Neural crest cell (in vitro differentiated cells): Measurements from ENCODE around the gene TSPEAR. TPM values are rescaled to one million over a fixed set of nuclear protein-coding genes. Genes with fewer than 3 reads are reported as not detected.

Source experiments
- DNase-seq: peaks from one replicate; pipeline ENCODE4 v3.0.0; 2021; ENCODE audit warnings: low read depth, mixed read lengths, low spot score
- H3K27ac Mint-ChIP-seq: one replicate; pipeline ENCODE4 v1.8.0; 2021; ENCODE audit warnings: mild to moderate bottlenecking, mixed read lengths; ENCODE audit not compliant: unreplicated experiment
- H3K27me3 Mint-ChIP-seq: 2 replicates; pipeline ENCODE4 v1.8.0; 2021; ENCODE audit warnings: low read depth, mild to moderate bottlenecking, mixed read lengths
- H3K36me3 Mint-ChIP-seq: 2 replicates; pipeline ENCODE4 v1.8.0; 2021; ENCODE audit warnings: low read depth, mild to moderate bottlenecking, mixed read lengths
- H3K4me1 Mint-ChIP-seq: 2 replicates; pipeline ENCODE4 v1.8.0; 2021; ENCODE audit warnings: mixed read lengths
- H3K4me3 Mint-ChIP-seq: one replicate; pipeline ENCODE4 v1.8.0; 2021; ENCODE audit warnings: mild to moderate bottlenecking, mixed read lengths
- H3K9me3 Mint-ChIP-seq: 2 replicates; pipeline ENCODE4 v1.8.0; 2021; ENCODE audit warnings: mixed read lengths
- CTCF ChIP-seq: fragments of 200-600 bp; sonication (generic); conservative IDR thresholded peaks from 2 replicates; pipeline ENCODE4 v1.5.0; 2021; ENCODE audit warnings: antibody characterized with exemption, mild to moderate bottlenecking
- total RNA-seq: library from RNA; stranded (reverse); gene quantifications from 2 replicates; pipeline ENCODE4 v1.2.1, GENCODE V29; 2021

The TSPEAR gene
- total RNA-seq, 1 donor from 2014 or later: not detected

- no peak for DNase-seq
- Mint-ChIP-seq H3K36me3 (no peaks in the 10 kb centered on the region), H3K27ac (no peak overlapping the region), H3K4me3 (no peak overlapping the region), H3K27me3 (no peaks in the 10 kb centered on the region), H3K9me3 (no peaks in the 10 kb centered on the region), H3K4me1 (peaks cover 4% of the 10 kb centered on the region)
- TF ChIP-seq CTCF: no peak
Measured at GRCh38 chr21:44462834-44463200, 248.6 kb downstream of the TSPEAR start.

GRCh38 chr21:44462086-44462833 is 249.1 kb downstream of the TSPEAR start:
- Mint-ChIP-seq H3K36me3 (no peaks in the 10 kb centered on the region), H3K27me3 (no peaks in the 10 kb centered on the region), H3K27ac (no peak overlapping the region), H3K9me3 (no peaks in the 10 kb centered on the region), H3K4me1 (peaks cover 4% of the 10 kb centered on the region), H3K4me3 (no peak overlapping the region)
- no peak for TF ChIP-seq CTCF
- DNase-seq: no peak

GRCh38 chr21:44461464-44462001 is 249.8 kb downstream of the TSPEAR start:
- Mint-ChIP-seq H3K4me3 (no peak overlapping the region), H3K27ac (no peak overlapping the region), H3K36me3 (no peaks in the 10 kb centered on the region), H3K9me3 (no peaks in the 10 kb centered on the region), H3K27me3 (no peaks in the 10 kb centered on the region), H3K4me1 (peaks cover 4% of the 10 kb centered on the region)
- TF ChIP-seq CTCF: peak; percentile 43
- no peak for DNase-seq

GRCh38 chr21:44461005-44461404 is 250.4 kb downstream of the TSPEAR start:
- Mint-ChIP-seq H3K4me1 (peaks cover 4% of the 10 kb centered on the region), H3K27ac (no peak overlapping the region), H3K36me3 (no peaks in the 10 kb centered on the region), H3K4me3 (no peak overlapping the region), H3K9me3 (no peaks in the 10 kb centered on the region), H3K27me3 (no peaks in the 10 kb centered on the region)
- no peak for TF ChIP-seq CTCF
- no peak for DNase-seq

GRCh38 chr21:44460441-44460755 is 251.0 kb downstream of the TSPEAR start:
- DNase-seq: no peak
- H3K36me3 Mint-ChIP-seq: no peaks in the 10 kb centered on the region
- H3K27me3 Mint-ChIP-seq: no peaks in the 10 kb centered on the region
- no peak for TF ChIP-seq CTCF
- H3K4me3 Mint-ChIP-seq: no peak overlapping the region
- H3K9me3 Mint-ChIP-seq: no peaks in the 10 kb centered on the region
- no peak overlapping the region for H3K27ac Mint-ChIP-seq
- peaks cover 4% of the 10 kb centered on the region for H3K4me1 Mint-ChIP-seq
